HTERT RPE-1 (cell line): ENCODE measurements around the gene ZNF684.
"Not testable (repeated sequence)": the region's sequence is repeated elsewhere in the genome, so short reads cannot be mapped to it uniquely, and the experiment has no call there.

ENCODE experiments used
- in situ Hi-C: fragments of 300-500 bp; cut with MboI; formaldehyde crosslinking; loops from 4 replicates; pipeline ENCODE4 v1.14.3; 2020; ENCODE audit warnings: low sequenced_read_pairs

ZNF684 gene

DNA sequence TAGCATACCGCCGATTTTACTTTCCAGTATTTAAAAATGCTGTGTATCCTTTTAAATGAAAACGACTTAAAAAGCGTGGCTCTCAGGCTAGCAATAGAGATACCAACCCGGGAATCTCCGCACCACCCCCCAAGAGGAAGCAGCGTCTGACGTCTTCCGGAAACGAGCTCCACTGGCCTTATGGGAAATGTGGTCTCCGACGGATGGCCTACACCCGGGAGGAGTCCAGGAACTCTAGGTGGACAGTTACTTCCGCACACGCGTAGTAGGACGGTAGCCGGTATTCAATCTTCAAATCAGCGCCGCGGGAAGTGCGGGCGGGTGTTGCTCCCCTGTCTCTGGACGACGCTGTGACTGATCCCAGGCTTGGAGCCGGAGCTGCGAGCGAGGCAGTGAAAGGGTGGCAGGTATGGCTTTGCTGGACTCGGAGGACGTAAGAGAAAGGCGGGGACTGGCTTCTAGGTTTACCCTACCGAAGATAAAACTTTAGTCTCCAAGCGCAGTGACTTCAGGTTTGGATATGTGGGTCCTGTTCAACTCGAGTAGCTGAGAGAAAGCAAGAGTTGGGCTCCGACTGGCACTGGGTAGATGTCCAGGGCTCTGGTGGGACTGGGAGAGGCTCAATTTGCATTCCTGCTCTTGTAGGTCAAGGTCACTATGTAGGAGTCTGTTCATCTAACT is at the start of gene ZNF684:
TSS of gene ZNF684 (plus strand) at position 257 of the 681 bp plus-strand sequence. CDS start 1,530 bp downstream, outside the sequence.
- in situ Hi-C loops: no loop called here

DNA sequence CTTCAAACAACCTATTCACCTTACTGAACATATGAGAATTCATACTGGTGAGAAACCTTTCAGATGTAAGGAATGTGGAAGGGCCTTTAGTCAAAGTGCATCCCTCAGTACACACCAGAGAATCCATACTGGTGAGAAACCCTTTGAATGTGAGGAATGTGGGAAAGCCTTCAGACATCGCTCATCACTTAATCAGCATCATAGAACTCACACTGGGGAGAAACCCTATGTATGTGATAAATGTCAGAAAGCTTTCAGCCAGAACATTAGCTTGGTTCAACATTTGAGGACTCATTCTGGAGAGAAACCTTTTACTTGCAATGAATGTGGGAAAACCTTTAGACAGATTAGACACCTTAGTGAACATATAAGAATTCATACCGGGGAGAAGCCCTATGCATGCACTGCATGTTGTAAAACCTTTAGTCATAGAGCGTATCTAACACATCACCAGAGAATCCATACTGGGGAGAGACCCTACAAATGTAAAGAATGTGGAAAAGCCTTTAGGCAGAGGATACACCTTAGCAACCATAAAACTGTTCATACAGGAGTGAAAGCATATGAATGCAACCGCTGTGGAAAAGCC is 36.0 kb upstream of the ZNF684 start:
- in situ Hi-C loops: no loop called here

GRCh38 chr1:40502651-40503050 is 28.8 kb upstream of the ZNF684 start:
- in situ Hi-C loops: not testable (repeated sequence)

DNA sequence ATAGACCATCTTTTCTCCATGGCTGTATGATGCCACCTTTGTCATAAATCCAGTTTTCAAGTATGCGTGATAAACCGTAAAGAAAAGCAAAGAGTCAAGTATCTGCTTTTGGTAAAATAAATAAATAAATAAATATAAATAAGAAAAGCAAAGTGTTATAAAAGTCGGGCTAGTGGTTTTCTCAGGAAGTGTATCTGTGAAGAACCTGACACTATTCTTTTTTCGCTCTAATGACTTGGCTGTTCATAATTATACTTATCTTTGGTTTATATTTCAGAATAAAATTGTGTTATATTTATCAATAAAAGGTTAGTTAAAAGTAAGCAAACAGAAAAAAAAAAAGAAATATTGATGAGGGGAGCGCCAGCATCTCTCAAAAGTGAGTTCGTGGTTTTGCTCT is 23.5 kb upstream of the ZNF684 start:
- in situ Hi-C loops: no loop called here

DNA sequence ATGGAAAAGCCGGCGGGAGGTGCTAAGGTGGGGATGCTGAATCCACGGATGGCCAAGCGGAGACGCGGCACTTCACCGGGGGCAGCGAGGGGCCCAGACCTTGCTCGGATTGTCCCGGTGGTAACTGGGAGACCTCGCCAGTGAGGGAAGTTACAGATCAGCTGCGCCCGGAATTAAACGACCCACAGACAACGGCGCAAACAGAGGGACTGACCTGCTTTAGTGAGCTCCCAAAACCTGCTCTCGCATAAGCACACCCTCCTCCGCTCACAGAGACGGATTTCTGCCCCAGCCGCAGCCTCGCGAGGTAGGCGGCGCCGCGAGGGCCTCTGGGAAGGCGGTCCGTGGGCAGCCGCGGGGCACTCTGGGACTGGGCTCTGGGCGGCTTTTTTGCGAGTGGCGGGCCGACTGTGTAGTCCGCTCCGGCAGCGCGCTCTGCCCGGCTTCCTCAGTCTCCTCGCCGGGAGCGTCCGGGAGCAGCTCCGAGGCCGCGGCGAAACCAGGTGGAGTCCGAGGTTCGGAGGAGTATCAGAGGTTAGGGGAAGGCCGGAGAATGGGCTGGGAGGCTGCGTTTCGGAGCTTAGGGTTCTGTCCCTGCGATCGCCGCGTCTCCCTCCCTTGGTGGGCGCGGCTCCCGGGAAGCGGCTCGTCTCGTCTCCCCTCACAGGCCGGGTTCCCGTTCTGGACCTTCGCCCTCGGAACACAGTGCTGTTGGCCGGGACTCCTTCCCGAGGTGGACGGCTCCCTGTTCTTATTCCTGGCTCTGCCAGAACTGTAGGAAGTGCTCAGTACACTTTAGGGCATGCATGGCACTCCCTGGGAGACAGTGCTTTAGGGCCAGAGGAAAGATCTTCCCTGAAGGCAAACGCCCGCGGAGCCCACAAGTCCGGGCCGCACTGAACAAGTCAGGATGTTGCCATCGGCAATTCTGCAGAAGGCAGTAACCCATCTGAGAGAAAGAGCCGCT is 22.8 kb upstream of the ZNF684 start, which contains the start of gene EXO5:
TSS of gene EXO5 (plus strand) at position 393 of the 967 bp plus-strand sequence. CDS start 5,778 bp downstream, outside the sequence.
- in situ Hi-C loops: no loop called here

- in situ Hi-C loops: no loop called here
These were observed 11.9 kb upstream of the ZNF684 start for GRCh38 chr1:40519517-40519916.

DNA sequence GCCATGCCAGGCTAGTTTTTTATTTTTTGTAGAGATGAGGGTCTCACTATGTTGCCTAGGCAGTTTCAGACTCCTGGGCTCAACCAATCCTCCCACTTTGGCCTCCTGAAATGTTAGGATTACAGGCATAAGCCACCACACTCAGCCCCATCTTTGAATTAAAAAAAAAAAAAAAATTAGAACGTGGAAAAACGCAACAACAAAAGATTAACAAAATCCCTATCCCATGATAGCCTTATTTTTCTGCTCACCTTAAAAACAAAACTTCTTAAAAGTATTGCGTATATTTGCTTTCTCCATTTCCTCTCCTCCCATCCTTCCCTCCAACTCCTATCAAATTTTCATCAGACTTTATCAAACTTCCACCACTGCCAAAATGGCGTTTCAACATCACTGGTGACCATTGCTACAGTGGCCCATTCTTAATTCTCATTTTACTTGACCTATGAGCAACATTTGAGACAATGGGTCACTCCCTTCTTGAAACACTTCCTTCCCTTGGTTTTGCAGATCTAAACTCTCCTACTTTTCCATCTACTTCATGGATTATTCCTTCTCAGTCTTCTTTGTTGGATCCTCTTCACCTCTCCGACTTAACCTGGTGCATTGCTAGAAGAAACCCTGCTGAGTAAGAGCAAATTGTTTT is 579 bp upstream of the ZNF684 start:
- in situ Hi-C loops: no loop called here

DNA sequence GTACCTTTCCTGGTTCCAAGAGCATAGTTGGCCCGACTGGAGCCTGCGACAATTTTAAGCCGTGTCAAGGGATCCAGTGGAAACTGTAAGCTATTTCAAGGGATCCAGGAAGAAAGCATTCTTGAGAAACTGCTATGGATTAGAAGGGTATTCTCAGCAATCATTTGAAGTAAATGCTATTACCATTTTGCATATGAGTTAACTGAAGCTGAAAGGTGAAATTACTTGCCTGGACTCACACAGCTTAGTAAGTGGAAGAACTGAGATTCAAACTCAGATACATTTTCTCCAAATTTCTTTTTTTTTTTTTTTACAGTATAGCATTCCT is 589 bp downstream of the ZNF684 start:
- in situ Hi-C loops: no loop called here

- in situ Hi-C loops: no loop called here
These were observed 1.5 kb downstream of the ZNF684 start for GRCh38 chr1:40532844-40533424.

DNA sequence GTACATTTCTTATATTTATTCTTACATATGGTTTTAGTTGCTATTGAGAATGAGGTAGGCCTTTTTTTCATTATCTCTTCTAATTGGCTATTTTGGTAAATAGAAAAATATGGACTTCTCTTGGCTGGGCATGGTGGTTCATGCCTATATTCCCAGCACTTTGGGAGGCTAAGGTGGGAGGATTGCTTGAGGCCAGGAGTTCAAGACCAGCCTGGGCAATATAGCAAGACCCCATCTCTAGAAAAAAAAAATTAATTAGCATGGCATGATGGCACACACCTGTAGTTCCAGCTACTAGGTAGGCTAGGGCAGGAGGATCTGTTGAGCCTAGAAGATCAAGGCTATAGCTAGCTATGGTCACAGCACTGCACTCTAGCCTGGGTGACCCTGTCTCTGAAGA is 3.2 kb downstream of the ZNF684 start:
- in situ Hi-C loops: no loop called here

- in situ Hi-C loops: no loop called here
These were observed 4.3 kb downstream of the ZNF684 start for GRCh38 chr1:40535732-40536131.

- in situ Hi-C loops: no loop called here
These were observed 7.9 kb downstream of the ZNF684 start for GRCh38 chr1:40539338-40539737.

DNA sequence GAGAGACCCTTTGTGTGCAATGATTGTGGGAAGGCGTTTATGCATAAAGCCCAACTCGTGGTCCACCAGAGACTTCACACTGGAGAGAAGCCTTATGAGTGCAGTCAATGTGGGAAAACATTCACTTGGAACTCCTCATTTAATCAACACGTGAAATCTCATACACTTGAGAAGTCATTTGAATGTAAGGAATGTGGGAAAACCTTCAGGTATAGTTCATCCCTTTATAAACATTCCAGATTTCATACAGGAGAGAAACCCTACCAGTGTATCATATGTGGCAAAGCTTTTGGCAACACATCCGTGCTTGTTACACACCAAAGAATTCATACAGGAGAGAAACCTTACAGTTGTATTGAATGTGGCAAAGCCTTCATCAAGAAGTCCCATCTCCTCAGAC is 15.5 kb downstream of the ZNF684 start:
- in situ Hi-C loops: no loop called here

DNA sequence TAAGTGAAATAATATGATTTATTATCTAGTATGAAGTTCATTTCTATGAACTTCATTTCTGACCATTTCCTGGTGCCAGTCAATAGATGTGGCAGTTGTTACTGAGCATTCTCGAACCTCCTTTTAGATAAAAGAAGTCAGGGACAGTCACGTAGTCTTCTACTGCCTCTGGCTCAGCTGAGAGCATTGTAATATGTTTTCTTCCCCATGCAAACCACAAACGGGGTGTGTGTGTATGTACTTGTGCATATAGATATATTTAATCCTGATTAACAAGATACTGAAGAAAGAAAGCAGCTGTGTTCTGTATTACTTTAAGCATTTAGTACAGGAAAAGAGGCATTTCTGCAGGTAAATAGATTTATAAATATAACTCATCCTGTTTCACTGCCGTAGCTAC is 21.6 kb downstream of the ZNF684 start:
- in situ Hi-C loops: no loop called here

GRCh38 chr1:40554807-40555206 is 23.4 kb downstream of the ZNF684 start:
- in situ Hi-C loops: not testable (repeated sequence)

- in situ Hi-C loops: no loop called here
These were observed 24.7 kb downstream of the ZNF684 start for GRCh38 chr1:40556121-40556520.

DNA sequence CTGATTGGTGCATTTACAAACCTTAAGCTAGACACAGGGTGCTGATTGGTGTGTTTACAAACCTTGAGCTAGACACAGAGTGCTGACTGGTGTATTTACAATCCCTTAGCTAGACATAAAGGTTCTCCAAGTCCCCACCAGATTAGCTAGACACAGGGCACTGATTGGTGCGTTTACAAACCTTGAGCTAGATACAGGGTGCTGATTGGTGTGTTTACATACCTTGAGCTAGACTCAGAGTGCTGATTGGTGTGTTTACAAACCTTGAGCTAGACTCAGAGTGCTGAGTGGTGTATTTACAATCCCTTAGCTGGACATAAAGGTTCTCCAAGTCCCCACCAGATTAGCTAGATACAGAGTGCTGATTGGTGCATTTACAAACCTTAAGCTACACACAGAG is 26.8 kb downstream of the ZNF684 start:
- in situ Hi-C loops: not testable (repeated sequence)

- in situ Hi-C loops: no loop called here
These were observed 30.7 kb downstream of the ZNF684 start for GRCh38 chr1:40562185-40562584.

DNA sequence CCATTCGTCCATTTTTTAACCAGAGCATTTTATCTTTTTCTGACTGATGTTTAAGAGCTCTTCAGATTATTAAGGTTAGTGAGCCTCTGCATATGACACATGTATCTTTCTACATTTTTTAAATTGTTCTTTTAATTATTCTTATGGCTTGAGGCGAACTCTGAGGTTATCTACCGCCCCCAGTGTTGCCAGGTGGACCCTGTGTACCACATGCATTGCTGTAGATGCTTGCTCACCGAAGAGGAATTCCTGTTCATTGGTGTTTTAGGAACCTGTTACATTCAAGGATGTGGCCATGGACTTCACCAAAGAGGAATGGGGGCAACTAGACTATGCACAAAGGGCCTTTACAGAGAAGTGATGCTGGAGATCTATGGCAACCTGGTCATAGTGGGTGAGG is 31.8 kb downstream of the ZNF684 start:
- in situ Hi-C loops: no loop called here

DNA sequence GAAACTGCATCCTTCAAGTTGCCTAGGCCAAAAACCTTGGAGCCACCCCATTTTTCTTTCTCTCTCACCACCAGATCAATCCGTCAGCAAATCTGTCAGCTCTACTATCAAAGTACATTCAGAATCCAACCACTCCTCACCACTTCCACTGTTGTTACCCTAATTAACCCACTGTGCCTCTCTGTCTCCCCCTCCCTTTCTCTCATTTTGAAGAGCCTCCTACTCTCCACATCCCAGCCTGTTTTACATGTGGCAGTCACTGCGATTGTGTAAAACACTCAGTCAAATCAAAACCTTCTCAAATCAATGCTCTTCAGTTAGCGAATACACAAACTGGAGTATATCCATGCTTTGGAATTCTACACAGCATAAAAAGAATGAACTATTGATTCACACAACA is 33.1 kb downstream of the ZNF684 start:
- in situ Hi-C loops: no loop called here

DNA sequence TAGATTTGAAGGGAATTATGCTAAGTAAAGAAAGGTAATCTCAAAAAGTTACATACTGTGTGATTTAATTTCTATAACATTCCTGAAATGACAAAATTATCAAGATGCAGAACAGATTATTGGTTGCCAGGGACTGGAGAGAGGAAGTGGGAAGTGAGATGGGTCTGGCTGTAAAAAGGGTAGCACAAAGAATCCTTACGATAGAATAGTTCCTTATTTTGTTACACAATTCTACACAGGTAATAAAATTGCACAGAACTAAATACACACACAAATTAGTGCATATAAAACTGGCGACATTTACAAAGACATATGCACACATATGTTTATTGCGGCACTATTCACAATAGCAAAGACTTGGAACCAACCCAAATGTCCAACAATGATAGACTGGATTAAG is 33.5 kb downstream of the ZNF684 start:
- in situ Hi-C loops: no loop called here
